IPS-15b (cell line): Measurements from ENCODE around the gene VPS29.

ENCODE experiments used
- H3K27me3 ChIP-seq: one replicate; pipeline ENCODE4 v1.6.1; 2013; ENCODE audit warnings: low read length; ENCODE audit not compliant: control insufficient read depth, insufficient read depth
- H3K36me3 ChIP-seq: one replicate; pipeline ENCODE4 v1.6.1; 2013; ENCODE audit warnings: low read length; ENCODE audit not compliant: control insufficient read depth, insufficient read depth
- H3K4me1 ChIP-seq: one replicate; pipeline ENCODE4 v1.6.1; 2013; ENCODE audit warnings: mild to moderate bottlenecking, low read length; ENCODE audit not compliant: control insufficient read depth, insufficient read depth
- H3K4me3 ChIP-seq: one replicate; pipeline ENCODE4 v1.5.1; 2013; ENCODE audit warnings: low read depth, low read length
- H3K9ac ChIP-seq: one replicate; pipeline ENCODE4 v1.6.1; 2013; ENCODE audit warnings: low read depth, mild to moderate bottlenecking, low read length
- H3K9me3 ChIP-seq: one replicate; pipeline ENCODE4 v1.6.1; 2013; ENCODE audit warnings: mild to moderate bottlenecking, low read length; ENCODE audit not compliant: control insufficient read depth, insufficient read depth

The VPS29 gene

GRCh38 chr12:110516995-110517394 is 15.1 kb upstream of the VPS29 start:
- Histone ChIP-seq H3K9ac (no peak overlapping the region), H3K4me1 (no peaks in the 10 kb centered on the region), H3K36me3 (no peaks in the 10 kb centered on the region), H3K27me3 (no peaks in the 10 kb centered on the region), H3K4me3 (no peak overlapping the region), H3K9me3 (no peaks in the 10 kb centered on the region)

GRCh38 chr12:110514363-110514762 is 12.5 kb upstream of the VPS29 start:
- Histone ChIP-seq H3K4me3 (no peak overlapping the region), H3K9me3 (no peaks in the 10 kb centered on the region), H3K4me1 (no peaks in the 10 kb centered on the region), H3K27me3 (no peaks in the 10 kb centered on the region), H3K9ac (no peak overlapping the region), H3K36me3 (no peaks in the 10 kb centered on the region)

GRCh38 chr12:110513842-110514241 is 11.9 kb upstream of the VPS29 start:
- Histone ChIP-seq H3K9me3 (no peaks in the 10 kb centered on the region), H3K4me3 (no peak overlapping the region), H3K27me3 (no peaks in the 10 kb centered on the region), H3K36me3 (no peaks in the 10 kb centered on the region), H3K9ac (no peak overlapping the region), H3K4me1 (no peaks in the 10 kb centered on the region)

GRCh38 chr12:110508071-110508586 is 6.2 kb upstream of the VPS29 start:
- H3K9ac ChIP-seq, result no peak overlapping the region
- no peak overlapping the region for H3K4me3 ChIP-seq
- H3K4me1 ChIP-seq, result no peaks in the 10 kb centered on the region
- H3K9me3 ChIP-seq, result no peaks in the 10 kb centered on the region
- H3K27me3 ChIP-seq, result peaks cover 6% of the 10 kb centered on the region
- no peaks in the 10 kb centered on the region for H3K36me3 ChIP-seq

- no peak overlapping the region for H3K4me3 ChIP-seq
- H3K36me3 ChIP-seq, result no peaks in the 10 kb centered on the region
- no peaks in the 10 kb centered on the region for H3K9me3 ChIP-seq
- no peaks in the 10 kb centered on the region for H3K4me1 ChIP-seq
- peaks cover 14% of the 10 kb centered on the region for H3K27me3 ChIP-seq
- H3K9ac ChIP-seq, result no peak overlapping the region
Measured at GRCh38 chr12:110505332-110505731, 3.4 kb upstream of the VPS29 start.

GRCh38 chr12:110503432-110503831 is 1.5 kb upstream of the VPS29 start:
- Histone ChIP-seq H3K9ac (no peak overlapping the region), H3K27me3 (peaks cover 14% of the 10 kb centered on the region), H3K9me3 (no peaks in the 10 kb centered on the region), H3K4me1 (no peaks in the 10 kb centered on the region), H3K36me3 (no peaks in the 10 kb centered on the region), H3K4me3 (no peak overlapping the region)

- peak overlapping the region; percentile 88 for H3K9ac ChIP-seq
Measured at GRCh38 chr12:110501399-110501751, 536 bp downstream of the VPS29 start.

GRCh38 chr12:110498984-110499706 is 2.8 kb downstream of the VPS29 start:
- no peak overlapping the region for H3K4me3 ChIP-seq
- H3K27me3 ChIP-seq, result peaks cover 14% of the 10 kb centered on the region
- H3K9ac ChIP-seq, result no peak overlapping the region
- H3K9me3 ChIP-seq, result no peaks in the 10 kb centered on the region
- H3K4me1 ChIP-seq, result no peaks in the 10 kb centered on the region
- peaks cover 3% of the 10 kb centered on the region for H3K36me3 ChIP-seq

More at GRCh38 chr12:110501399-110501751, 536 bp downstream of the VPS29 start:
- no peaks in the 10 kb centered on the region for H3K36me3 ChIP-seq
- H3K4me3 ChIP-seq, result peak overlapping the region; percentile 93
- peaks cover 14% of the 10 kb centered on the region for H3K27me3 ChIP-seq
- no peaks in the 10 kb centered on the region for H3K4me1 ChIP-seq
- H3K9me3 ChIP-seq, result no peaks in the 10 kb centered on the region

- Histone ChIP-seq H3K4me3 (no peak overlapping the region), H3K9me3 (no peaks in the 10 kb centered on the region), H3K4me1 (no peaks in the 10 kb centered on the region), H3K27me3 (no peaks in the 10 kb centered on the region), H3K36me3 (no peaks in the 10 kb centered on the region), H3K9ac (no peak overlapping the region)
Measured at GRCh38 chr12:110475426-110475825, 26.5 kb downstream of the VPS29 start.

GRCh38 chr12:110468214-110469048 is 33.5 kb downstream of the VPS29 start, which contains the start of the genes FAM216A and GPN3:
Gene FAM216A (plus strand): TSS chr12:110468845. CDS start chr12:110468876, 31 bp downstream.
Gene GPN3 (minus strand): TSS chr12:110468257. CDS start chr12:110468203, 54 bp downstream.
- H3K4me3 ChIP-seq, result peak within 1 kb of the TSS; percentile 81
- H3K4me1 ChIP-seq, result no peaks in the 10 kb centered on the region
- peaks cover 4% of the 10 kb centered on the region for H3K36me3 ChIP-seq
- peak within 1 kb of the TSS; percentile 94 for H3K9ac ChIP-seq
- no peaks in the 10 kb centered on the region for H3K9me3 ChIP-seq
- H3K27me3 ChIP-seq, result no peaks in the 10 kb centered on the region

- no peaks in the 10 kb centered on the region for H3K27me3 ChIP-seq
- no peaks in the 10 kb centered on the region for H3K9me3 ChIP-seq
- no peaks in the 10 kb centered on the region for H3K4me1 ChIP-seq
- peak overlapping the region; percentile 81 for H3K4me3 ChIP-seq
- peak overlapping the region; percentile 86 for H3K9ac ChIP-seq
- peaks cover 6% of the 10 kb centered on the region for H3K36me3 ChIP-seq
Measured at GRCh38 chr12:110467847-110468213, 34.1 kb downstream of the VPS29 start.
